Measurements from ENCODE around the gene PIK3R1. TPM values are rescaled to one million over a fixed set of nuclear protein-coding genes. Genes with fewer than 3 reads are reported as not detected.
A peak's percentile ranks its signal among the peaks of the same experiment; 100 is the strongest.

The PIK3R1 gene
- total and polyA plus RNA-seq, 10 of the 15 experiments (the other 5 are each of a cell fraction or from before 2014, with no cell fraction given) = 7.8 to 38.4 (median 15.7) TPM

DNA sequence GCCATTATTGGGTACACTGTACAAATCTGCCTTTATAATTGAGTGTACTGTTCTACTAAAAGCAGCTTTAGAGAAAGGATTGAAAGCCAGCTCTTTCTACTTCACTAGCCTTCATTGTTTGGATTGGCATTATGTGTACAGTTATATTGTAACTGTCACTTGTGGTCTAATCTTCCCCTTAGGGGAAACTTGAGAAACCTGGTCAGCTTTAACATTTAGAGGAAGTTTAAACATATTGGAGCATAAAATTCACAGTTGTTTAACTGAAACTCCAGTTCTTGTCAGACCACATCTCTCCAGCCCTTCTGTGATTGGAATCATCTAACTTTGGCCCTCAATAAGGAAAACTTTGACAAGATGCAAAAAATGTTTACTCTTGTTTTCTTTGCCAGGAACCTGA lies 24.6 kb downstream of the PIK3R1 start (continued):
- TF ChIP-seq EP300 (IDR thresholded peaks at IDR 0.05; ENCODE audit: borderline replicate concordance in 1 of 2, control insufficient read depth in 1 of 2, low read depth in 2 of 2, low read length in 2 of 2) = peak in 1 of 2 experiments; percentile 54; a peak in 1 of 4 replicates

GRCh38 chr5:68240771-68241170 lies 25.2 kb downstream of the PIK3R1 start:
- Histone ChIP-seq H3K9me3 (replicated peaks; ENCODE audit: control insufficient read depth, insufficient read depth, low read length) (no peaks in the 10 kb centered on the region), H4K20me1 (ENCODE audit: control insufficient read depth, insufficient read depth) (no peaks in the 10 kb centered on the region), H3K36me3 (ENCODE audit: control insufficient read depth in 2 of 2, insufficient read depth in 2 of 2, low read length in 1 of 2) (0 out of 4 replicates have a peak, but pooled peaks cover 0 to 4% of the 10 kb centered on the region in 2 experiments), H3K4me3 (no peak overlapping the region), H3K27me3 (replicated peaks in 1 of 2; ENCODE audit: control insufficient read depth in 2 of 2, insufficient read depth in 2 of 2, low read length in 1 of 2) (no peaks in the 10 kb centered on the region), H2AFZ (ENCODE audit: control insufficient read depth, low read depth, low read length) (no peak overlapping the region), H3K79me2 (ENCODE audit: control insufficient read depth, insufficient read depth, low read length) (peaks cover 14% of the 10 kb centered on the region), H3K4me2 (ENCODE audit: control insufficient read depth, insufficient read depth) (no peak overlapping the region), H3K27ac (ENCODE audit: control insufficient read depth, insufficient read depth) (peak overlapping the region; percentile 31), H3K4me1 (ENCODE audit: control insufficient read depth, insufficient read depth, low read length) (peaks cover 19% of the 10 kb centered on the region; the same call in 1 of the 2 replicates), H3K9ac (ENCODE audit: control insufficient read depth, insufficient read depth, low read length) (no peak overlapping the region)
- SMC1A ChIA-PET (ENCODE audit: uncharacterized antibody, unreplicated experiment) = interaction anchor here (1.0 to 4.4 kb wide), 5 partner anchors 10 to 42 kb away, joined by 3 to 25 read pairs (median 5); partner anchors contain the start of gene PIK3R1
- intact Hi-C loops (cut with micrococcal nuclease; ENCODE audit: unreplicated experiment) (loop anchor here (5.0 kb wide), 1 partner anchor 168 kb away; no protein-coding TSS in a partner anchor), in situ Hi-C loops (cut with MboI) (no loop called here)
- WGBS (ENCODE audit: insufficient coverage, insufficient replicate concordance, low lambda C conversion rate, missing lambda C conversion rate) = 87% methylated on average over 1 of the region's 1 CpG
- POLR2A ChIA-PET = interaction anchor here (1.0 kb wide), 1 partner anchor 25 kb away, joined by 3 read pairs; no protein-coding TSS in a partner anchor
- no TSS peak for BruUV-seq (replicated peaks)
- ATAC-seq (no peak), DNase-seq (ENCODE audit: low read depth, low spot score) (no peak), FAIRE-seq (no peak)
- TF ChIP-seq E2F4 (IDR thresholded peaks at IDR 0.05; ENCODE audit: low read depth, low read length) = no peak
- TF ChIP-seq MAX (IDR thresholded peaks at IDR 0.05; ENCODE audit: low read depth, low read length) = no peak
- TF ChIP-seq, protein P1, sequence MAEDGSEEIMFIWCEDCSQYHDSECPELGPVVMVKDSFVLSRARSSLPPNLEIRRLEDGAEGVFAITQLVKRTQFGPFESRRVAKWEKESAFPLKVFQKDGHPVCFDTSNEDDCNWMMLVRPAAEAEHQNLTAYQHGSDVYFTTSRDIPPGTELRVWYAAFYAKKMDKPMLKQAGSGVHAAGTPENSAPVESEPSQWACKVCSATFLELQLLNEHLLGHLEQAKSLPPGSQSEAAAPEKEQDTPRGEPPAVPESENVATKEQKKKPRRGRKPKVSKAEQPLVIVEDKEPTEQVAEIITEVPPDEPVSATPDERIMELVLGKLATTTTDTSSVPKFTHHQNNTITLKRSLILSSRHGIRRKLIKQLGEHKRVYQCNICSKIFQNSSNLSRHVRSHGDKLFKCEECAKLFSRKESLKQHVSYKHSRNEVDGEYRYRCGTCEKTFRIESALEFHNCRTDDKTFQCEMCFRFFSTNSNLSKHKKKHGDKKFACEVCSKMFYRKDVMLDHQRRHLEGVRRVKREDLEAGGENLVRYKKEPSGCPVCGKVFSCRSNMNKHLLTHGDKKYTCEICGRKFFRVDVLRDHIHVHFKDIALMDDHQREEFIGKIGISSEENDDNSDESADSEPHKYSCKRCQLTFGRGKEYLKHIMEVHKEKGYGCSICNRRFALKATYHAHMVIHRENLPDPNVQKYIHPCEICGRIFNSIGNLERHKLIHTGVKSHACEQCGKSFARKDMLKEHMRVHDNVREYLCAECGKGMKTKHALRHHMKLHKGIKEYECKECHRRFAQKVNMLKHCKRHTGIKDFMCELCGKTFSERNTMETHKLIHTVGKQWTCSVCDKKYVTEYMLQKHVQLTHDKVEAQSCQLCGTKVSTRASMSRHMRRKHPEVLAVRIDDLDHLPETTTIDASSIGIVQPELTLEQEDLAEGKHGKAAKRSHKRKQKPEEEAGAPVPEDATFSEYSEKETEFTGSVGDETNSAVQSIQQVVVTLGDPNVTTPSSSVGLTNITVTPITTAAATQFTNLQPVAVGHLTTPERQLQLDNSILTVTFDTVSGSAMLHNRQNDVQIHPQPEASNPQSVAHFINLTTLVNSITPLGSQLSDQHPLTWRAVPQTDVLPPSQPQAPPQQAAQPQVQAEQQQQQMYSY (CRISPR knock-in tag; IDR thresholded peaks at IDR 0.05) = no peak
- CTCF ChIA-PET = interaction anchor here (0.7 to 1.1 kb wide), 3 partner anchors 12 to 994 kb away, joined by 3 to 5 read pairs (median 3); no protein-coding TSS in a partner anchor
- RAD21 ChIA-PET (ENCODE audit: unreplicated experiment) = interaction anchor here (0.7 to 1.5 kb wide), 7 partner anchors 12 to 995 kb away, joined by 3 to 18 read pairs (median 3); partner anchors contain the start of gene PIK3R1

All from GM12878 (cell line).